ENCODE results near the gene USE1. TPM values are rescaled to one million over a fixed set of nuclear protein-coding genes. Genes with fewer than 3 reads are reported as not detected.

The USE1 gene
- total RNA-seq, 2 donors from 2014 or later, result 24.5 to 30.3 TPM

DNA sequence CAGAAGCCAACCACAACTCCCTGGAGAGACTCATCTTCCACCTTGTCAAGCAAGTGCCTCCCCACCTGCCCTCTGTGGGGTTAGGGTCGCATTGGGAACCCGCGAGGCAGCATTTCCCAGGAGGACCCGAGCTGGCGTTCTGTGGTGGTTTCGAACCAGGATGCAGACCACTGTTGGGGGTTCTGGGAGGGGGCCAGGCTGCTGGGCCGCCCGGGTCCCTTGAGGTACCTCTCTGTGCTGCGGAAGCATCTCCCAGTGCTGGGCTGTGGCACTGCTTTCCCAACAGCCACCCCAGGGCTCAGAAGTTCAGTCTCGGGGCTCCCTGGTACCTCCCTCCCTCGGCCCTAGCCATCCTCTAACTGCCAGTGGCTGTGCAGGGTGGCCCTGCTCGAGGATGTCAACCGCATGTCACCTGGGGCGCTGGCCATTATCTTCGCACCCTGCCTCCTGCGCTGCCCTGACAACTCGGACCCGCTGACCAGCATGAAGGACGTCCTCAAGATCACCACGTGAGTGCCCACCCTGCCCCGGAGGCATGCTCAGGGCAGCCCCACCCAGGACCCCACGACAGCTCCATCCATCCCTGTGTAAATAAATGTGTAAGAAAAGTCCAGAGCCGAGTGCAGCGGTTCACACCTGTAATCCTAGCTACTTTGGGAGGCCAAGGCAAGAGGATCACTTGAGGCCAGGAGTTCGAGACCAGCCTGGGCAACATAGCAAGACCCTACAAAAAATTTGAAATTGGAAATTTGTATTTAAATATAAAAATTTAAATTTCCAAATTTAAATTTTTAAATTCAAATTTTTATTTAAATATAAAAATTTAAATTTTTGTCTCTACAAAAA is 8.2 kb upstream of the USE1 start:
- H3K4me3 ChIP-seq, result no peak overlapping the region
- 95% methylated on average over 24 of the region's 25 CpGs for WGBS
- no peaks in the 10 kb centered on the region for H3K27me3 ChIP-seq (replicated peaks; ENCODE audit: insufficient read depth)
- DNase-seq (ENCODE audit: low spot score), result no peak
- peaks cover 3 to 5% of the 10 kb centered on the region in 2 donors for H3K36me3 ChIP-seq
- intact Hi-C loops (cut with DNase I), result loop anchor here (5.0 kb wide), 1 partner anchor 75 kb away; the partner anchor contains the start of gene ANKLE1
- no peaks in the 10 kb centered on the region for H3K4me1 ChIP-seq (replicated peaks)
- no peak overlapping the region for H3K27ac ChIP-seq
- no peaks in the 10 kb centered on the region for H3K9me3 ChIP-seq
- TF ChIP-seq POLR2A (IDR thresholded peaks at IDR 0.05), result no peak
- TF ChIP-seq, protein P1, sequence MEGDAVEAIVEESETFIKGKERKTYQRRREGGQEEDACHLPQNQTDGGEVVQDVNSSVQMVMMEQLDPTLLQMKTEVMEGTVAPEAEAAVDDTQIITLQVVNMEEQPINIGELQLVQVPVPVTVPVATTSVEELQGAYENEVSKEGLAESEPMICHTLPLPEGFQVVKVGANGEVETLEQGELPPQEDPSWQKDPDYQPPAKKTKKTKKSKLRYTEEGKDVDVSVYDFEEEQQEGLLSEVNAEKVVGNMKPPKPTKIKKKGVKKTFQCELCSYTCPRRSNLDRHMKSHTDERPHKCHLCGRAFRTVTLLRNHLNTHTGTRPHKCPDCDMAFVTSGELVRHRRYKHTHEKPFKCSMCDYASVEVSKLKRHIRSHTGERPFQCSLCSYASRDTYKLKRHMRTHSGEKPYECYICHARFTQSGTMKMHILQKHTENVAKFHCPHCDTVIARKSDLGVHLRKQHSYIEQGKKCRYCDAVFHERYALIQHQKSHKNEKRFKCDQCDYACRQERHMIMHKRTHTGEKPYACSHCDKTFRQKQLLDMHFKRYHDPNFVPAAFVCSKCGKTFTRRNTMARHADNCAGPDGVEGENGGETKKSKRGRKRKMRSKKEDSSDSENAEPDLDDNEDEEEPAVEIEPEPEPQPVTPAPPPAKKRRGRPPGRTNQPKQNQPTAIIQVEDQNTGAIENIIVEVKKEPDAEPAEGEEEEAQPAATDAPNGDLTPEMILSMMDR (IDR thresholded peaks at IDR 0.05), result no peak
- TF ChIP-seq POLR2AphosphoS5 (IDR thresholded peaks at IDR 0.05), result no peak

DNA sequence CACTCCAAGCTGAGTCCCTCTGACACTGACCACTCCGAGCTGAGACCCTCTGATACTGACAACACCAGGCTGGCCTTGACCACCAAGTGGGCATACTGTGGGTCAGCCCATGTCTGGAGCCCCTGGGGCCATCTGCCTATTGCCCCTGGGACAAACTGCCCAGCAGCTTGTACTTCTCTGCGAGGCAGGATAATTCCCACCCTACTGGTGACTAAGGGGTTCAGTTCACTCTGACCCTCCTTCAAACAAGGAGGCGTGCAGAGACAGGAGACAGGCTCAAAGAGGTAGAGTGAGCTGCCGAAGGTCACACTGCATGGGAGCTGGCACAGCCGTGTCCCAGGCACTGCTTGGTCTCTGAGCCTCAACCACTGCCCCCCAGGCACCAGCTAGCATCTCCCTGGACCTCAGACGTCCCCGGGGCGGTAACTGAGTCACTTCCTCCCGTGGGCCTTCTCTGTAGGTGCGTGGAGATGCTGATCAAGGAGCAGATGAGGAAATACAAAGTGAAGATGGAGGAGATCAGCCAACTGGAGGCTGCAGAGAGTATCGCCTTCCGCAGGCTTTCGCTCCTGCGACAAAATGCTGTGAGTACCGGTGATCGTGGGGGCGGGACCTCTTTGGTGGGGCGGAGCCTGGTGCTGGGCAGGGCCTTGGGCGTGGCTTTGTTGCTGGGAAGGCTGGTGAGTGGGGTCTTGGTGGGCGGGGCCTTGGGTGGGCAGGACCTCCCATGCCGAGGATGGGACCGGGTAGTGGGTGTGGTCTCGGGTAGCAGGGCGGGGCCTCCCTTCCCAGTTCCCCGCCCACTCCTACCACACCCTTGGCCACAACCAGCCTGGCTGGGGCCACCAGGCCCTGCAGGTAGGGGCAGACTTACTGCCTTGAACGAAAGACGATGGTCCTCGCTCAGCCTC is 5.8 kb upstream of the USE1 start:
- no peak overlapping the region for H3K27ac ChIP-seq
- WGBS, result 74% methylated on average over 24 of the region's 28 CpGs
- no peak overlapping the region for H3K4me3 ChIP-seq
- H3K4me1 ChIP-seq (replicated peaks), result no peaks in the 10 kb centered on the region
- TF ChIP-seq POLR2AphosphoS5 (IDR thresholded peaks at IDR 0.05) (no peak), POLR2A (IDR thresholded peaks at IDR 0.05) (no peak)
- TF ChIP-seq, protein P1 (IDR thresholded peaks at IDR 0.05), result no peak
- H3K27me3 ChIP-seq (replicated peaks; ENCODE audit: insufficient read depth), result no peaks in the 10 kb centered on the region
- DNase-seq (ENCODE audit: low spot score), result no peak
- intact Hi-C loops (cut with DNase I), result loop anchor here (5.0 kb wide), 1 partner anchor 73 kb away; the partner anchor contains the start of gene ANKLE1
- no peaks in the 10 kb centered on the region for H3K9me3 ChIP-seq
- H3K36me3 ChIP-seq, result no peaks in the 10 kb centered on the region

DNA sequence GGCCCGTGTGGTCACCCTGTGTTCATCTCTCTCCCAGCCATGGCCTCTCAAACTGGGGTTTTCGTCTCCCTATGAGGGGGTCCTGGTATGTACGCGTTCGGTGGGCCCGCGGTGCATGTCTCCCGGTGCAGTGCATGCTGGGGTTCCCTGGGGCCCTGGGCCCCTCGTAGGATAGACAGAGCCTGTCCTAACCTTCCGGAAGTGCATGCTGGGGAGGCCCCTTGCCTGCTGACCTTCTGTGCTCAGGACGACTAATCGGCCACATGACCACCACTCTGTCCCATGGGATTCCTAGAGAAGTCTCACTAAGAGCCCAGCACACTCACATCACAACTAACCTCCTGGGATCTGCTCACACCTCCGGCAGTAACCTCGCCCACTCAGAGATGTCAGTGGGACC is 4.9 kb upstream of the USE1 start:
- Histone ChIP-seq H3K36me3 (no peaks in the 10 kb centered on the region), H3K27ac (no peak overlapping the region), H3K4me3 (no peak overlapping the region), H3K9me3 (no peaks in the 10 kb centered on the region), H3K27me3 (replicated peaks; ENCODE audit: insufficient read depth) (no peaks in the 10 kb centered on the region), H3K4me1 (replicated peaks) (no peaks in the 10 kb centered on the region)
- intact Hi-C loops (cut with DNase I), result no loop called here
- WGBS, result 94% methylated on average over 14 of the region's 14 CpGs
- TF ChIP-seq, protein P1 (IDR thresholded peaks at IDR 0.05), result no peak
- no peak for TF ChIP-seq POLR2AphosphoS5 (IDR thresholded peaks at IDR 0.05)
- no peak for TF ChIP-seq POLR2A (IDR thresholded peaks at IDR 0.05)
- DNase-seq (ENCODE audit: low spot score), result no peak

DNA sequence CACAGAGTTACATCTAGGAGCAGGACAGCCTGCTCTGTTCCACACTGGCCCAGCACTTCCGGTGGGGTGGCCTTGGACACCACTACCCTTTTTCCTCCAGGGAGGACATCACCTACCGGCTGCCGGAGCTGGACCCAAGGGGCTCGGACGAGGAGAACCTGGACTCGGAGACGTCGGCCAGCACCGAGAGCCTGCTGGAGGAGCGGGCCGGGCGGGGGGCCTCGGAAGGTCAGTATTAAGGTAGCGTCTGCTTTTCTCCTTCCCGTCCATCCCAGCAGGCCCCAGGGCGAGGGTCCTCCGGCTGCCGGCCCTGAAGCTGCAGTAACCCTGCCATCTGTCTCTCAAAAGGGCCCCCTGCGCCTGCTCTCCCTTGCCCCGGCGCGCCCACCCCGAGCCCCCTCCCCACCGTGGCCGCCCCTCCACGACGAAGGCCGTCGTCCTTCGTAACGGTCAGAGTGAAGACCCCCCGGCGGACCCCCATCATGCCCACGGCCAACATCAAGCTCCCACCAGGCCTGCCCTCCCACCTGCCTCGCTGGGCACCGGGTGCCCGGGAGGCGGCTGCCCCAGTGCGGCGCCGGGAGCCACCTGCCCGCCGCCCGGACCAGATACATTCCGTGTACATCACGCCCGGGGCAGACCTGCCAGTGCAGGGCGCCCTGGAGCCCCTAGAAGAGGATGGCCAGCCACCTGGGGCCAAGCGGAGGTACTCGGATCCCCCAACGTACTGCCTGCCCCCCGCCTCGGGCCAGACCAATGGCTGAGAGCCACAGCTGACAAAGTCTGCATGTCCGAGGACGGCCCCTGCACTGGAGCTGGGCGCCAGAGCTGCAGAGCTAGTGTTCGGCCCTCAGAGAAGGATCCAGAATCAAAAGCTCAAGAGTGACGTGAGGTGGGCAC is 3.4 kb upstream of the USE1 start:
- Histone ChIP-seq H3K27ac (no peak overlapping the region), H3K9me3 (no peaks in the 10 kb centered on the region), H3K4me3 (no peak overlapping the region), H3K27me3 (replicated peaks; ENCODE audit: insufficient read depth) (no peaks in the 10 kb centered on the region), H3K36me3 (no peaks in the 10 kb centered on the region), H3K4me1 (replicated peaks) (no peaks in the 10 kb centered on the region)
- intact Hi-C loops (cut with DNase I), result no loop called here
- WGBS, result 93% methylated on average over 58 of the region's 58 CpGs
- TF ChIP-seq, protein P1 (IDR thresholded peaks at IDR 0.05), result no peak
- TF ChIP-seq POLR2AphosphoS5 (IDR thresholded peaks at IDR 0.05) (no peak), POLR2A (IDR thresholded peaks at IDR 0.05) (no peak)
- no peak for DNase-seq (ENCODE audit: low spot score)

Data from prostate gland (tissue), 2 donors.